Glomerular visceral epithelial cell (primary cell): ENCODE data around the gene BBS9.
"Not testable (repeated sequence)": the region's sequence is repeated elsewhere in the genome, so short reads cannot be mapped to it uniquely, and the experiment has no call there.

Experiments used
- DNase-seq: peaks from one replicate; pipeline ENCODE4 v3.0.0-alpha.2; 2016; ENCODE audit errors: extremely low spot score

Gene BBS9

GRCh38 chr7:33431543-33431942 is 302.2 kb downstream of the BBS9 start:
- DNase-seq: no peak

- DNase-seq: peak; percentile 6
Measured at GRCh38 chr7:33432821-33433220, 303.5 kb downstream of the BBS9 start.

- DNase-seq: no peak
Measured at GRCh38 chr7:33433357-33433756, 304.0 kb downstream of the BBS9 start.

- no peak for DNase-seq
Measured at GRCh38 chr7:33444511-33444910, 315.1 kb downstream of the BBS9 start.

GRCh38 chr7:33446551-33446950 is 317.2 kb downstream of the BBS9 start:
- DNase-seq: no peak

- no peak for DNase-seq
Measured at GRCh38 chr7:33448035-33448434, 318.7 kb downstream of the BBS9 start.

GRCh38 chr7:33449847-33450246 is 320.5 kb downstream of the BBS9 start:
- no peak for DNase-seq

GRCh38 chr7:33452805-33453502 is 323.6 kb downstream of the BBS9 start:
- no peak for DNase-seq

- DNase-seq: no peak
Measured at GRCh38 chr7:33457039-33457438, 327.7 kb downstream of the BBS9 start.

GRCh38 chr7:33458581-33458980 is 329.2 kb downstream of the BBS9 start:
- no peak for DNase-seq

GRCh38 chr7:33459340-33459751 is 330.0 kb downstream of the BBS9 start:
- peak; percentile 17 for DNase-seq

- no peak for DNase-seq
Measured at GRCh38 chr7:33463131-33463530, 333.8 kb downstream of the BBS9 start.

GRCh38 chr7:33466203-33466602 is 336.8 kb downstream of the BBS9 start:
- no peak for DNase-seq

GRCh38 chr7:33471636-33472242 is 342.4 kb downstream of the BBS9 start:
- DNase-seq: no peak

- DNase-seq: no peak
Measured at GRCh38 chr7:33472348-33473025, 343.1 kb downstream of the BBS9 start.

GRCh38 chr7:33477719-33478480 is 348.5 kb downstream of the BBS9 start:
- no peak for DNase-seq

- DNase-seq: not testable (repeated sequence)
Measured at GRCh38 chr7:33484476-33484875, 355.1 kb downstream of the BBS9 start.

- DNase-seq: no peak
Measured at GRCh38 chr7:33485747-33486493, 356.6 kb downstream of the BBS9 start.

- no peak for DNase-seq
Measured at GRCh38 chr7:33486633-33487032, 357.3 kb downstream of the BBS9 start.

GRCh38 chr7:33487998-33488682 is 358.8 kb downstream of the BBS9 start:
- no peak for DNase-seq

- no peak for DNase-seq
Measured at GRCh38 chr7:33494474-33494873, 365.1 kb downstream of the BBS9 start.
